SK-N-SH treated with all-trans-retinoic acid at 6 μM for 48 hours (cell line): ENCODE data around the gene MTF2.

Experiments
- ESRRG ChIP-seq: fragments of 250-450 bp; sonication (Bioruptor Pico); IDR thresholded peaks from 2 replicates; pipeline ENCODE4 v1.6.1; 2021; ENCODE audit warnings: mild to moderate bottlenecking
- OSR1 ChIP-seq: fragments of 250-450 bp; sonication (Bioruptor Pico); IDR thresholded peaks from 2 replicates; pipeline ENCODE4 v1.8.0; 2022; ENCODE audit warnings: moderate library complexity, mild to moderate bottlenecking, inconsistent platforms
- TCF4 ChIP-seq: fragments of 250-450 bp; sonication (Bioruptor Pico); IDR thresholded peaks from 2 replicates; pipeline ENCODE4 v1.8.0; 2021; ENCODE audit warnings: mild to moderate bottlenecking, moderate library complexity, borderline replicate concordance
- TSHZ2 ChIP-seq: fragments of 250-450 bp; sonication (Bioruptor Pico); IDR thresholded peaks from 2 replicates; pipeline ENCODE4 v1.5.0; 2020; ENCODE audit warnings: mild to moderate bottlenecking, moderate library complexity
- TF ChIP-seq, protein P1 (sequence below): fragments of 250-450 bp; sonication (Bioruptor Pico); IDR thresholded peaks from 2 replicates; pipeline ENCODE4 v1.8.0; 2020; ENCODE audit warnings: mild to moderate bottlenecking, moderate library complexity, borderline replicate concordance

GRCh38 chr1:93076268-93076667, 2.8 kb upstream of the MTF2 start:
- TF ChIP-seq ESRRG (CRISPR knock-in tag) (no peak), TSHZ2 (CRISPR knock-in tag) (no peak), OSR1 (CRISPR knock-in tag) (no peak), TCF4 (CRISPR knock-in tag) (no peak)
- TF ChIP-seq, protein P1, sequence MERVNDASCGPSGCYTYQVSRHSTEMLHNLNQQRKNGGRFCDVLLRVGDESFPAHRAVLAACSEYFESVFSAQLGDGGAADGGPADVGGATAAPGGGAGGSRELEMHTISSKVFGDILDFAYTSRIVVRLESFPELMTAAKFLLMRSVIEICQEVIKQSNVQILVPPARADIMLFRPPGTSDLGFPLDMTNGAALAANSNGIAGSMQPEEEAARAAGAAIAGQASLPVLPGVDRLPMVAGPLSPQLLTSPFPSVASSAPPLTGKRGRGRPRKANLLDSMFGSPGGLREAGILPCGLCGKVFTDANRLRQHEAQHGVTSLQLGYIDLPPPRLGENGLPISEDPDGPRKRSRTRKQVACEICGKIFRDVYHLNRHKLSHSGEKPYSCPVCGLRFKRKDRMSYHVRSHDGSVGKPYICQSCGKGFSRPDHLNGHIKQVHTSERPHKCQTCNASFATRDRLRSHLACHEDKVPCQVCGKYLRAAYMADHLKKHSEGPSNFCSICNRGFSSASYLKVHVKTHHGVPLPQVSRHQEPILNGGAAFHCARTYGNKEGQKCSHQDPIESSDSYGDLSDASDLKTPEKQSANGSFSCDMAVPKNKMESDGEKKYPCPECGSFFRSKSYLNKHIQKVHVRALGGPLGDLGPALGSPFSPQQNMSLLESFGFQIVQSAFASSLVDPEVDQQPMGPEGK (CRISPR knock-in tag) = no peak
